Smooth muscle cell (in vitro differentiated cells): ENCODE results near the gene FAHD2A. TPM values are rescaled to one million over a fixed set of nuclear protein-coding genes. Genes with fewer than 3 reads are reported as not detected.
"Not testable (repeated sequence)": the region's sequence is repeated elsewhere in the genome, so short reads cannot be mapped to it uniquely, and the experiment has no call there.

Experiments
- DNase-seq: peaks from one replicate; lab custom pipeline; 2025; ENCODE audit not compliant: unreplicated experiment; lab: John Stamatoyannopoulos, UW
- H2AFZ ChIP-seq: fragments of 200-600 bp; sonication (generic); 2 replicates; pipeline ENCODE4 v1.6.0; 2016; ENCODE audit warnings: antibody characterized with exemption, low read depth, mild to moderate bottlenecking
- H3F3A ChIP-seq: fragments of 200-600 bp; sonication (generic); 2 replicates; pipeline ENCODE4 v1.6.0; 2017; ENCODE audit warnings: antibody characterized with exemption, low read depth
- H3K27ac ChIP-seq: fragments of 200-600 bp; sonication (generic); 2 replicates; pipeline ENCODE4 v1.5.1; 2016; ENCODE audit warnings: low read depth, mild to moderate bottlenecking
- H3K27me3 ChIP-seq: fragments of 200-600 bp; sonication (generic); 2 replicates; pipeline ENCODE4 v1.6.1; 2016; ENCODE audit warnings: low read depth, mild to moderate bottlenecking
- H3K36me3 ChIP-seq: fragments of 200-600 bp; sonication (generic); 2 replicates; pipeline ENCODE4 v1.5.1; 2016; ENCODE audit warnings: low read depth
- H3K4me1 ChIP-seq: fragments of 200-600 bp; sonication (generic); 2 replicates; pipeline ENCODE4 v1.5.1; 2016; ENCODE audit warnings: low read depth
- H3K4me2 ChIP-seq: fragments of 200-600 bp; sonication (generic); 2 replicates; pipeline ENCODE4 v1.6.0; 2016; ENCODE audit warnings: mild to moderate bottlenecking
- H3K4me3 ChIP-seq: fragments of 200-600 bp; sonication (generic); 2 replicates; pipeline ENCODE4 v1.5.1; 2016; ENCODE audit warnings: mild to moderate bottlenecking
- H3K79me2 ChIP-seq: fragments of 200-600 bp; sonication (generic); 2 replicates; pipeline ENCODE4 v1.6.0; 2016; ENCODE audit warnings: low read depth, mild to moderate bottlenecking
- H3K9ac ChIP-seq: fragments of 200-600 bp; sonication (generic); 2 replicates; pipeline ENCODE4 v1.6.0; 2016; ENCODE audit warnings: low read depth
- H3K9me3 ChIP-seq: fragments of 200-600 bp; sonication (generic); replicated peaks from 2 replicates; pipeline ENCODE4 v1.5.1; 2016; ENCODE audit warnings: low read depth
- H4K20me1 ChIP-seq: fragments of 200-600 bp; sonication (generic); 2 replicates; pipeline ENCODE4 v1.6.0; 2016; ENCODE audit warnings: low read depth
- WGBS: methylation state at CpG from one replicate; pipeline ENCODE4 v1.1.7; 2016; ENCODE audit warnings: low lambda C conversion rate; 5-methylcytosine and 5-hydroxymethylcytosine counted together
- polyA plus RNA-seq: library from polyadenylated mRNA; unstranded; fragments of >200 nt; fragmentation: Nextera tagmentation; extraction: Ambion mirVana; gene quantifications from 2 replicates; pipeline ENCODE4 v1.2.1, GENCODE V29; 2016
- total RNA-seq: library from RNA; depleted of rRNA; stranded (reverse); fragments of >200 nt; gene quantifications from 2 replicates; pipeline ENCODE4 v1.2.3, GENCODE V29; 2014
- TF ChIP-seq, protein P1 (sequence below): fragments of 200-600 bp; sonication (generic); IDR thresholded peaks from 2 replicates; pipeline ENCODE4 v1.5.1; 2017; ENCODE audit warnings: borderline replicate concordance, mild to moderate bottlenecking, antibody characterized with exemption; ENCODE audit not compliant: insufficient read depth, poor library complexity, severe bottlenecking

Gene FAHD2A
- total and polyA plus RNA-seq, 2 experiments from 2014 or later = 32.2 to 44.6 TPM

GRCh38 chr2:95375532-95376150, 26.9 kb upstream of the FAHD2A start:
- 90% methylated on average over 21 of the region's 21 CpGs for WGBS
- TF ChIP-seq, protein P1, sequence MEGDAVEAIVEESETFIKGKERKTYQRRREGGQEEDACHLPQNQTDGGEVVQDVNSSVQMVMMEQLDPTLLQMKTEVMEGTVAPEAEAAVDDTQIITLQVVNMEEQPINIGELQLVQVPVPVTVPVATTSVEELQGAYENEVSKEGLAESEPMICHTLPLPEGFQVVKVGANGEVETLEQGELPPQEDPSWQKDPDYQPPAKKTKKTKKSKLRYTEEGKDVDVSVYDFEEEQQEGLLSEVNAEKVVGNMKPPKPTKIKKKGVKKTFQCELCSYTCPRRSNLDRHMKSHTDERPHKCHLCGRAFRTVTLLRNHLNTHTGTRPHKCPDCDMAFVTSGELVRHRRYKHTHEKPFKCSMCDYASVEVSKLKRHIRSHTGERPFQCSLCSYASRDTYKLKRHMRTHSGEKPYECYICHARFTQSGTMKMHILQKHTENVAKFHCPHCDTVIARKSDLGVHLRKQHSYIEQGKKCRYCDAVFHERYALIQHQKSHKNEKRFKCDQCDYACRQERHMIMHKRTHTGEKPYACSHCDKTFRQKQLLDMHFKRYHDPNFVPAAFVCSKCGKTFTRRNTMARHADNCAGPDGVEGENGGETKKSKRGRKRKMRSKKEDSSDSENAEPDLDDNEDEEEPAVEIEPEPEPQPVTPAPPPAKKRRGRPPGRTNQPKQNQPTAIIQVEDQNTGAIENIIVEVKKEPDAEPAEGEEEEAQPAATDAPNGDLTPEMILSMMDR = no peak
- DNase-seq = no peak
- Histone ChIP-seq H3K27ac (no peak overlapping the region), H3K9me3 (no peaks in the 10 kb centered on the region), H3K36me3 (no peaks in the 10 kb centered on the region), H2AFZ (no peak overlapping the region), H3K27me3 (no peaks in the 10 kb centered on the region), H3K79me2 (no peaks in the 10 kb centered on the region), H4K20me1 (no peaks in the 10 kb centered on the region), H3K9ac (no peak overlapping the region), H3F3A (no peaks in the 10 kb centered on the region), H3K4me2 (no peak overlapping the region), H3K4me3 (no peak overlapping the region), H3K4me1 (no peaks in the 10 kb centered on the region)

DNA sequence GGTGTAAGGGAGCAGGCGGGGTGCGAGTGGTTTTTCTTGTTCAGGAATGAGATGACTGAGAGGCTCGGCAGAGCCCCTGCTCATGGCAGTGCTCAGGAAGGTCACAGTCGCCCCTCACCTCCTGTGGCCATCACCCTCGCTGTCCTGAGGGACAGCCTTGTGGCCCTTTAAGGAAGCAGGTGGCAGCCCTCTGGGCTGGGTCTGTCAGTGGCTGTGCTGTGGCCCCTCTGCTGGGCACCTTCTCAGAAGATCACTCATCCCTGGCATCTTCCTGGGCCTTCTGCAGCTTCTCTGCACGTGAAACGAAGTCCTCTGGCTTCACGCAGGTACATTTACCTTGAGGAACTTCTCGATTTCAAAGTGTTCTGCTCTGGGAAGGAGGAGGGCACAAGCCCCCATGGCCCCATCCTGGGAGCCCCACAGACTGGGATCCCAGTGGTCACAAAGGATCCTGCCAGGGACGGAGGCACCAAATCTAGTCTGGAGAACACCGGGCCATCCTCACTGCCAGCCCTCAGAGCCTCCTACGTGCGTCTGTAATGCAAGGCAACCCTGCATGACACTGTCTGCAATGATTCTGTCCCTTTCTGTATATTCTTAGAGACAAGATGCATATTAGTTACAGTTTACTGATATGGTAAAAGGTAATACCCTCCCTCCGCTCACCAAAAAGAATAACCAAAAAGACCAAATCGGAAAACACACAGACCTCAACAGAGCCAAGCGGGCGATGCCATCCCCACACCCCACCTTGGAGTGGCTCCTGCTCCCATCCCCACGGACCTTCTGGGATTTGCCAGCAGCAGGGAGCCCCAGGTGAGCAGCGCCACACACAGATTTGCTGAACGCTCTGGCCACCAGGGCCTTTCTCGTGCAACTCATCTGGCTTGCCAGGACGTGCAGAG, 25.9 kb upstream of the FAHD2A start:
- Histone ChIP-seq H3K4me1 (no peaks in the 10 kb centered on the region), H2AFZ (no peak overlapping the region), H3K4me3 (no peak overlapping the region), H3K27me3 (no peaks in the 10 kb centered on the region), H3K9me3 (no peaks in the 10 kb centered on the region), H4K20me1 (no peaks in the 10 kb centered on the region), H3K27ac (no peak overlapping the region), H3K9ac (no peak overlapping the region), H3K36me3 (no peaks in the 10 kb centered on the region), H3F3A (no peaks in the 10 kb centered on the region), H3K79me2 (no peaks in the 10 kb centered on the region), H3K4me2 (no peak overlapping the region)
- WGBS = 85% methylated on average over 22 of the region's 22 CpGs
- TF ChIP-seq, protein P1 = no peak
- DNase-seq = no peak

DNA sequence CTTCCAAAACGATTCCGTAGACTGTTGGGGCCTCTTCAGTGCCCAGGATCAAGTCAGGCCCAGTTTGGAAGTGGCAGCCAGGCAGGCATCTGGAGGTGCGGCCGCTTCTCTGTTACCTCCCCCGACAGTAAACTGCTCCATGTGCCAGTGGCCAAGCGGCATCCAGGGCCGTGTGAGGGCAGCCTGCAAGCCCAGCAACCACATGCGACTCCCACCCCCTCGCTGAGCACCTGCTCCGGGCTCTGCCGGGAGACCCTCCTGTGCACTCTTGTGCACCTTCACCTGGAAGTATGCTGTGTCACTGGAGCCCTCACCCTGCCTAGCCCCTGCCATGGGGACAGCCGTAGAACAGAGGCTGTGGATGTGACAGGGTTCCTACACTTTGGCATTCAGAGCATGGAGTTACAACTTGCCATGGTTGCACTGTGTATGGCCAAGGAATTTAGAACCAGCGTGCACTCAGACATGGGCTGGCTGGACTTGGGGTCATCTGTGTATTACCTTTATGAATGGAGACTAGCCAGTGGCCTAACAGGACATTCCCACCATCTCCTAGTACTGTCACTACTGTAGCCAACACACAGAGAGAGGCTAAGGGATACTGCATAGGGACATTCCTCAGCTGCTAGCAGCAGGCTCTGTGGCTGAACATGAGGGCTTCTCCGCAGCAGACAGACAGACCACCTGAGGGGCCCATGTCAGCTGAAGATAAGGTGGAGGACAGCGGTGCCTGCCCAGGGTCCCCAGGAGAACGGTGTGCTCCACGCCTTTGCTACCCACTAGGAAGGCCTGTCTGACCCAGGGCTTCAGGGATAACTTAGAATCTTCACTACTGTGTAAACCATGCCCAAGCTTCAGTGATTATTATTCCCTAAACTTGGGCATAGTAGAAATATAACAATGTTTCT, 25.0 kb upstream of the FAHD2A start:
- Histone ChIP-seq H3K36me3 (no peaks in the 10 kb centered on the region), H3K79me2 (no peaks in the 10 kb centered on the region), H3K9ac (no peak overlapping the region), H4K20me1 (no peaks in the 10 kb centered on the region), H3K27ac (no peak overlapping the region), H3K4me1 (no peaks in the 10 kb centered on the region), H3K27me3 (no peaks in the 10 kb centered on the region), H3F3A (no peaks in the 10 kb centered on the region), H3K4me3 (no peak overlapping the region), H2AFZ (no peak overlapping the region), H3K4me2 (no peak overlapping the region), H3K9me3 (no peaks in the 10 kb centered on the region)
- 90% methylated on average over 17 of the region's 17 CpGs for WGBS
- DNase-seq = no peak
- TF ChIP-seq, protein P1 = no peak

GRCh38 chr2:95378281-95378680, 24.2 kb upstream of the FAHD2A start:
- DNase-seq, H3K9me3 ChIP-seq, H3K36me3 ChIP-seq, H3F3A ChIP-seq, H3K27ac ChIP-seq, H3K27me3 ChIP-seq, H3K79me2 ChIP-seq, H3K4me3 ChIP-seq, H4K20me1 ChIP-seq, H3K4me1 ChIP-seq, H3K4me2 ChIP-seq, H3K9ac ChIP-seq, H2AFZ ChIP-seq: not testable (repeated sequence)
- WGBS = 94% methylated on average over 7 of the region's 7 CpGs
